Peyer's patch (tissue), 4 donors: ENCODE results near the gene NEDD4L.

Experiments used
- POLR2A ChIP-seq, 2 donors: fragments of 450-650 bp; IDR thresholded peaks; one replicate each; pipeline ENCODE4 v1.5.1; 2017; ENCODE audit warnings: antibody characterized with exemption in 2 of 2, mild to moderate bottlenecking in 2 of 2, moderate library complexity in 2 of 2
- TF ChIP-seq, protein P1 (sequence below), 6 experiments: fragments of 450-650 bp in 4 of 6; fragments of 200-600 bp in 2 of 6; sonication (generic) in 1 of 6; IDR thresholded peaks; one replicate each; pipeline ENCODE4 v1.5.1; 2017 to 2019; ENCODE audit warnings: antibody characterized with exemption in 6 of 6, mild to moderate bottlenecking in 3 of 6, moderate library complexity in 1 of 6

DNA sequence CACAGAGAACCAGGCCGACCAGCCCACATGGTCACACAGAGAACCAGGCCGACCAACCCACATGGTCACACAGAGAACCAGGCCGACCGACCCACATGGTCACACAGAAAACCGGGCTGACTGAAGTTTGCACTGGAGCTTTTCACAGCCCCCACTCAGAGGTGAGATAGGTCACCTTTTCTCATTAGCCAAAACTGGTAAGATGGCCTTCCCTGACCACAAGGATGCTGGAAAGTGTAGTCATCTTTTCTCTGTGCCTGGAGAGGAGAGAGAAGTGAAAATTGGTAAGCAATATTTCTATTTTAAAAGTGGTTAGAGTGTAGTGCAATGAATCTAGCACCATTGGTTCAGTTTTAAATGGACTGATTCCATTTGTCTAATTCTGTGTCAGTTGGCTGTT is 247.1 kb downstream of the NEDD4L start:
- TF ChIP-seq, protein P1, sequence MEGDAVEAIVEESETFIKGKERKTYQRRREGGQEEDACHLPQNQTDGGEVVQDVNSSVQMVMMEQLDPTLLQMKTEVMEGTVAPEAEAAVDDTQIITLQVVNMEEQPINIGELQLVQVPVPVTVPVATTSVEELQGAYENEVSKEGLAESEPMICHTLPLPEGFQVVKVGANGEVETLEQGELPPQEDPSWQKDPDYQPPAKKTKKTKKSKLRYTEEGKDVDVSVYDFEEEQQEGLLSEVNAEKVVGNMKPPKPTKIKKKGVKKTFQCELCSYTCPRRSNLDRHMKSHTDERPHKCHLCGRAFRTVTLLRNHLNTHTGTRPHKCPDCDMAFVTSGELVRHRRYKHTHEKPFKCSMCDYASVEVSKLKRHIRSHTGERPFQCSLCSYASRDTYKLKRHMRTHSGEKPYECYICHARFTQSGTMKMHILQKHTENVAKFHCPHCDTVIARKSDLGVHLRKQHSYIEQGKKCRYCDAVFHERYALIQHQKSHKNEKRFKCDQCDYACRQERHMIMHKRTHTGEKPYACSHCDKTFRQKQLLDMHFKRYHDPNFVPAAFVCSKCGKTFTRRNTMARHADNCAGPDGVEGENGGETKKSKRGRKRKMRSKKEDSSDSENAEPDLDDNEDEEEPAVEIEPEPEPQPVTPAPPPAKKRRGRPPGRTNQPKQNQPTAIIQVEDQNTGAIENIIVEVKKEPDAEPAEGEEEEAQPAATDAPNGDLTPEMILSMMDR (IDR thresholded peaks at IDR 0.05): no peak
- TF ChIP-seq POLR2A (IDR thresholded peaks at IDR 0.05): no peak
